ENCODE measurements around the gene PRAMEF15.
"Not testable (repeated sequence)": the region's sequence is repeated elsewhere in the genome, so short reads cannot be mapped to it uniquely, and the experiment has no call there.

GRCh38 chr1:13297216-13297931 is 18.0 kb upstream of the PRAMEF15 start:
- TF ChIP-seq, protein P1, sequence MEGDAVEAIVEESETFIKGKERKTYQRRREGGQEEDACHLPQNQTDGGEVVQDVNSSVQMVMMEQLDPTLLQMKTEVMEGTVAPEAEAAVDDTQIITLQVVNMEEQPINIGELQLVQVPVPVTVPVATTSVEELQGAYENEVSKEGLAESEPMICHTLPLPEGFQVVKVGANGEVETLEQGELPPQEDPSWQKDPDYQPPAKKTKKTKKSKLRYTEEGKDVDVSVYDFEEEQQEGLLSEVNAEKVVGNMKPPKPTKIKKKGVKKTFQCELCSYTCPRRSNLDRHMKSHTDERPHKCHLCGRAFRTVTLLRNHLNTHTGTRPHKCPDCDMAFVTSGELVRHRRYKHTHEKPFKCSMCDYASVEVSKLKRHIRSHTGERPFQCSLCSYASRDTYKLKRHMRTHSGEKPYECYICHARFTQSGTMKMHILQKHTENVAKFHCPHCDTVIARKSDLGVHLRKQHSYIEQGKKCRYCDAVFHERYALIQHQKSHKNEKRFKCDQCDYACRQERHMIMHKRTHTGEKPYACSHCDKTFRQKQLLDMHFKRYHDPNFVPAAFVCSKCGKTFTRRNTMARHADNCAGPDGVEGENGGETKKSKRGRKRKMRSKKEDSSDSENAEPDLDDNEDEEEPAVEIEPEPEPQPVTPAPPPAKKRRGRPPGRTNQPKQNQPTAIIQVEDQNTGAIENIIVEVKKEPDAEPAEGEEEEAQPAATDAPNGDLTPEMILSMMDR (IDR thresholded peaks at IDR 0.05), result not testable (repeated sequence)
- not testable (repeated sequence) for TF ChIP-seq POLR2A, POLR2AphosphoS5 (IDR thresholded peaks at IDR 0.05)

Data from breast epithelium (tissue), 3 donors.